Cortex of kidney (tissue), 1 donor: ENCODE measurements around the gene CRCP.

ENCODE experiments used
- DNase-seq: peaks from one replicate; lab custom pipeline; 2025; lab: John Stamatoyannopoulos, UW

The CRCP gene

GRCh38 chr7:66189695-66190503 is 75.3 kb downstream of the CRCP start:
- DNase-seq: no peak

- no peak for DNase-seq
These were observed 75.8 kb downstream of the CRCP start for GRCh38 chr7:66190504-66190857.

- DNase-seq: no peak
These were observed 78.6 kb downstream of the CRCP start for GRCh38 chr7:66193146-66193725.

GRCh38 chr7:66198469-66198868 is 83.8 kb downstream of the CRCP start:
- no peak for DNase-seq

GRCh38 chr7:66198956-66199355 is 84.3 kb downstream of the CRCP start:
- no peak for DNase-seq

- DNase-seq: no peak
These were observed 87.8 kb downstream of the CRCP start for GRCh38 chr7:66202441-66202840.
